MM.1S (cell line): ENCODE measurements around the gene ST8SIA2.

Experiments used
- CTCF ChIP-seq: fragments of 300-600 bp; sonication (generic); IDR thresholded peaks from 2 replicates; pipeline ENCODE4 v1.5.1; 2016; ENCODE audit warnings: antibody characterized with exemption, low read length, mixed read lengths
- EZH2phosphoT487 ChIP-seq: fragments of 300-600 bp; sonication (generic); IDR thresholded peaks from 2 replicates; pipeline ENCODE4 v1.6.1; 2018; ENCODE audit warnings: antibody characterized with exemption, low read length

DNA sequence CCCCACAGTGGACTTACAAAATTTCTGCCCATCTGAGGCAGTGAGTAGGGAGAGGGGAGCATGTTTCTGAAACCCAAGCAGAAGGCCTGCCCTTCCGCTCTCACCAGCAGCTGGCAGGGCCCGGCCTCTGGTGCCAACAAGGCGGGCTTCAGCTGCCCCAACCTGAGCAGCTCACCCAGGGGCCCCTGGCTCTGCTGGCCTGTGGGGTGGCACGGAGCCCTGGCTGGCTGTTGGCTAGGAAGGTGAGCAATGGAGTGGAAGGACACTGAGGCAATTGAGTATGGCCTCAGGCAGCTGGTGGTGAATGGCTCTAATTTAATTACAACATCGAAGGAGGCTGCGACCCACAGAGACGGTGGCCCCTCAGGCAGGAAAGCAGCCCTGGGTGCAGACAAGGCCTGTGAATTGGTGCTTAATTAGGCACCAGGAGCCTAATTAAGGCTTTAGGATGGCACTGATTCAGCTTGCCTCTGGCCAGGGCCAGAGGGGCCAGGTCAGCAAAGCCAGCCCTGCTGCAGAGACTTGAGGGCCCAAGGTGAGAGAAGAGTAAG, 60.9 kb downstream of the ST8SIA2 start:
- TF ChIP-seq EZH2phosphoT487 (no peak), CTCF (no peak)
